Jurkat, Clone E6-1 (cell line): ENCODE data around the gene SLC9C2. TPM values are rescaled to one million over a fixed set of nuclear protein-coding genes. Genes with fewer than 3 reads are reported as not detected.
"Not testable (repeated sequence)": the region's sequence is repeated elsewhere in the genome, so short reads cannot be mapped to it uniquely, and the experiment has no call there.

Source experiments
- DNase-seq: peaks from one replicate; pipeline ENCODE4 v3.0.0-alpha.2; 2011; ENCODE audit warnings: low read depth, low spot score
- H3K4me3 ChIP-seq: 2 replicates; pipeline ENCODE4 v1.5.1; 2011; ENCODE audit warnings: mild to moderate bottlenecking, low read length, control low read depth, moderate library complexity
- polyA plus RNA-seq: library from polyadenylated mRNA; unstranded; fragments of >200 nt; gene quantifications from one replicate; pipeline ENCODE4 v1.2.1, GENCODE V29; 2012; ENCODE audit warnings: missing spikeins; ENCODE audit not compliant: insufficient read length, insufficient read depth

SLC9C2 gene
- polyA plus RNA-seq = not detected

GRCh38 chr1:173603056-173603591 is at the start of gene SLC9C2:
Gene SLC9C2, minus strand, starts transcription at chr1:173603072. Its CDS starts 1,296 bp downstream, at chr1:173601776.
- no peak within 1 kb of the TSS for H3K4me3 ChIP-seq
- DNase-seq = no peak

GRCh38 chr1:173648880-173649605 is 46.2 kb upstream of the SLC9C2 start:
- DNase-seq = no peak
- no peak overlapping the region for H3K4me3 ChIP-seq

DNA sequence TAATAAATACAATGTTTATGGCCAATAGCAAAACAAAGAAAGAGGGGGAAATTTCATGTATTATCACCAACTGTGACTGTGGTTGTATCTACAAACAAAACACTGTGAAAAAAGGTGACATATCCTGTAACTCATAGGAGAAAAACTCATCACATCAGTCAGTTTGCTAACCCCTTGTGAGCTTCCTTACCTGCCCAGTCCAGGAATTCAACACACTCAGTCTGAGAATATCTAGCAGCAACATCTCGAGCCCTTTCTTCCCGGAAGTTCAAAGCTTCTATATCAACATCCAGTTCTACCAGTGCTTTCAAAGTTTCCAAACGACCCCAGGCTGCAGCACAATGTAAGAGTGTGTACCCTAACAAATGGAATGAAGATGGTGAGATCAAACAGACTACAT is 43.8 kb upstream of the SLC9C2 start:
- no peak overlapping the region for H3K4me3 ChIP-seq
- no peak for DNase-seq

DNA sequence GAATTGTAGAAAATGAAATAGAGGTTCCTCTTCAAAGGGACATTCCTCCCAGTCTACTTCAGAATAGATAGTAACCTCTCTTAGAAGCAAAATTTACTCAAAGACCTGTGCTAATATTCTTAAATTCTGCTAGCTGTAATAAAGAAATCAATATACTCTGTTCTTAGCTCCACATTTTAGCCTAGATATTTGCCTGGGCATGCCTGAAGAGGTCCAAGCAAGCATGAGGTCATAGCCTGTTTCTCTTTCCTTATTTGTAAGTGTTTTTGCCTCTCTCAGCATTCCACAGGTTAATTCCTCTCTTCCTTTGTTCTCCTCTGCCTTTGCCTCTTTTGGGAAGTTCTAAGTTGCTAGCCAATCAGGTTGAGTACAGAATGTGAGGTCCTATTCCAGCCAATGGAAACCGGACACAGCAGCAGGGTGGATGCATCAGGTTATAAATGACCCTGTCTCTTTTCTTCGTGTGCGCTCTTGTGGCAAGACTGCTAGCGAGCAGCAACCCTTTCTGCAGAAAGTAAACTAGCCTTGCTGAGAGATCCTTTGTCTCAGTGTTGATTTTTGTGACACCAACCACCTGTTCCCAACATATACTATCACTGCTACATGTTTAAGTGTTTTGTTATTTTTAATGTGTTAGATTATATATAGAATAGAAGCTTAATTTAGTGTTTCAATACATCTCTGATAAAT is 39.7 kb upstream of the SLC9C2 start:
- DNase-seq, H3K4me3 ChIP-seq: not testable (repeated sequence)

DNA sequence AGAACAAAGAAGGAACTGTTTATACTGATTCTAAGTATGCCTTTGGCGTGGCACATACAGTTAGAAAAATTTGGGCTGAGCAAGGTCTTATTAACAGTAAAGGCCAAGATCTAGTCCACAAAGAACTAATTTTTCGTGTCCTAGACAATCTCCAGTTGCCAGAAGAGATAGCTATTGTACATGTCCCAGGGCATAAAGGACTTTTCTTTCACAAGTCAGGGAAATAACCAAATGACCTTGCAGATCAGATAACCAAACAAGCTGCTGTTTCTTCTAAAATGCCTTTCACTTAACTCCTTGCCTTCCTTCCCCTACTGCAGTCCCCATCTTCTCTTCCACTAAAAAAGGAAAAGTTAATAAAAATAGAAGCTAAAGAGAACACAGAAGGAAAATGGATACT is 36.2 kb upstream of the SLC9C2 start:
- DNase-seq = no peak
- H3K4me3 ChIP-seq = no peak overlapping the region

GRCh38 chr1:173638043-173639021 is 35.5 kb upstream of the SLC9C2 start:
- DNase-seq = no peak
- no peak overlapping the region for H3K4me3 ChIP-seq

GRCh38 chr1:173637236-173638042 is 34.6 kb upstream of the SLC9C2 start:
- not testable (repeated sequence) for H3K4me3 ChIP-seq, DNase-seq

- DNase-seq = no peak
- H3K4me3 ChIP-seq = no peak within 1 kb of the TSS
Observed at GRCh38 chr1:173635116-173635515, 32.2 kb upstream of the SLC9C2 start, which contains the start of gene TEX50. Gene TEX50, plus strand, starts transcription at chr1:173635338. Its CDS starts 184 bp downstream, at chr1:173635522.

DNA sequence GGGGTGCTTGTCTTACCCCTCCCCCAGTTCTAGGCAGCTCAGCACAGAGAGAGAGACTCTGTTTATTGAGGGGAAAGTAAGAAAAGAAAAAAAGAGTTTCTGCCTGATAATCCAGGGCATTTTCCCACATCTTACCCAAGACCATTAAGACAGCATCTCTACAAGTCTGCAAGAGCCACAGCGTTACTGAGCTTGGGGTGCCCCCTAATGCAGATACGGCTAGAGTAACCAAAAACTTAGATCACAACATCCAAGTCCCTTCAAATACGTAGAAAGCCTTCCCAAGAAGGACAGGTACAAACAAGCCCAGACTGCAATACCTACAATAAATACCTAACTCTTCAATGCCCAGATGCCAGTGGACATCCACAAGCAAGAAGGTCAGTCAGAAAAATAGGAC is 26.0 kb upstream of the SLC9C2 start:
- DNase-seq = no peak
- H3K4me3 ChIP-seq = no peak overlapping the region

DNA sequence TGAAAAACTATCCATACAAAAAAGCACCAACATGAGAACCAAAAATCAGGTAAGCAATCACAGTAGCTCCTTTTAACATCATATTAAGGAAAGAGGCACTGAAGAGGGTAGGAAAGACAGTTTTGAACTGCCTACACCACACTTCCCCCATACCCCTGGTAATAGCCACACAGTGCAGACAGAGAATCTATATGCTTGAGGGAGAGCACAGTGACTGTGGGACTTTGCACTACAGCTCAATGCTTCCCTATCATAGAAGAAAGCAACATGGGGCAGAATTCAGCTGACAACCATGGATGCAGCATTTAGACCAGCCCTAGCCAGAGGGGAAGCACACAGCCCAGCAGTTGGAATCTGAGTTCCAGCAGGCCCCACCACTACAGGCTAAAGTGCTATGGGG is 24.4 kb upstream of the SLC9C2 start:
- no peak overlapping the region for H3K4me3 ChIP-seq
- DNase-seq = no peak

DNA sequence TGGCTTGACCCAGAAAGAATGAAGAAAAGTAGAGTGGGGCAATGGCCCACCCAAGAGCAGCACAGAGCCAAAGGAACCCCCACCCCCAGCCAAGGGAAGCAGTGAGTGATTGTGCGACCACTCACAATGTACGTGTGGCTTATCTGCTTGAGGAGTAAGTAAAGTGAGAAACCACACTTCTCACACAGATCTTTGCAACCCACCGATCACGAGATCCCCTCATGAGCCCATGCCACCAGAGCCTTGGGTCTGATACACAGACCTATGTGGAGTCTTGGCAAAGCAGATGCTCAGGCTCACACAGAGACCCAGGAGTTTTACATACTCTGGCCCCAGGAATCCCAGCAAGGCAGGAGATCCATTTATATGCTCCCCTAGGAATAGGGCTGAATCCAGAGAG is 14.0 kb upstream of the SLC9C2 start:
- DNase-seq = no peak
- no peak overlapping the region for H3K4me3 ChIP-seq

DNA sequence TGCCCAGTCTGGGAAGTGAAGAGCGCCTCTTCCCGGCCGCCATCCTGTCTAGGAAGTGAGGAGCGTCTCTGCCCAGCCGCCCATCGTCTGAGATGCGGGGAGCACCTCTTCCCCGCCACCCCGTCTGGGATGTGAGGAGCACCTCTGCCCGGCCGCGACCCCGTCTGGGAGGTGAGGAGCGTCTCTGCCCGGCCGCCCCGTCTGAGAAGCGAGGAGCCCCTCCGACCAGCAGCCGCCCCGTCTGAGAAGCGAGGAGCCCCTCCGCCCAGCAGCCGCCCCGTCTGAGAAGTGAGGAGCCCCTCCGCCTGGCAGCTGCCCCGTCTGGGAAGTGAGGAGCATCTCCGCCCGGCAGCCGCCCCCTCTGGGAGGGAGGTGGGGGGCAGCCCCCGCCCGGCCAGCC is 10.2 kb upstream of the SLC9C2 start:
- H3K4me3 ChIP-seq, DNase-seq: not testable (repeated sequence)

DNA sequence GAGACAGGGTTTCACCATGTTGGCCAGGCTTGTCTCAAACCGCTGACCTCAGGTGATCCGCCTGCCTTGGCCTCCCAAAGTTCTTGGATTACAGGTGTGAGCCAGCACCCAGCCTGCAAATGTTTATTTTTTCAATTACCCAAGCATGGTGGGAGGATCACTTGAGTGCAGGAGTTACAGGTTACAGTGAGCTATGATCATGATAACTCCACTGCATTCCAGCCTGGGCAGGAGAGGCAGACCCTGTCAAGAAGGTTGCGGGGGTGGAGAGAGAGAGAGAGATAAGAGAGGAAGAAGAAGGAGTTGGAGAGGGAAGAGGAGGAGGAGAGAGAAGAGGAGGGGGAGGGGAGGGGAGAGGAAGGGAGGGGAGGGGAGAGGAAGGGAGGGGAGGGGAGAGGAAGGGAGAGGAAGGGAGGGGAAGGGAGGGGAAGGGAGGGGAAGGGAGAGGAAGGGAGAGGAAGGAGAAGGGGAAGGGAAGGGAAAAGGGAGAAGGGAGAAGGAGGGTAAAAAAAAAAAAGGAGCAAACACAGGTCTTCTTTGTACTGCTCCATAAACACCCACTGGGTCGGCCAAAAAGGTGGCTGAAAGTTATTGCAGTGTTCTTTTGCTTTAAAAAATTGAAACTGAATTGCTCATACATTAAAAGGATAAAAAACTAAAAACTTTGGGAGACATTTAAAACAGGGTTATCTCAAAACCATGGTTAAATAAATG is 5.8 kb upstream of the SLC9C2 start:
- no peak overlapping the region for H3K4me3 ChIP-seq
- no peak for DNase-seq

DNA sequence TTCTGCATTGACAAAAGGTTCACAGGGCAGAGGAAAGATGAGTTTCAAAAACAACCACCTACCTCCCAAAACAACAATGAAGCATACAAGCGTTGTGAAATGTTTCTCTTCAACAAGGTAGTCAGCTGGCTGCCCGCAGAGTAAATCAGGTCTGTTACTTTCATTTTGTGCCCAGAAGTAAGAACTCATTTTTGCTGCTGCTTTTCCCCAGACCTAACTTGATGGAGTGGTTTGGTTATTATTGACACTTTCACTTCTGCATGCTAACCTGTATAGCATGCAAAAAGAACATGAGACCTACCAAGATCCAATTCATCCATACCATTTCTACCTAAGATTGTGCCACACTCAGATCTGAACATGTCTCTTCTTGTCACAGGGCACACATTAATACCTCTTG is 1.3 kb downstream of the SLC9C2 start:
- H3K4me3 ChIP-seq = no peak overlapping the region
- DNase-seq = no peak

GRCh38 chr1:173596097-173596825 is 6.6 kb downstream of the SLC9C2 start:
- H3K4me3 ChIP-seq = no peak overlapping the region
- DNase-seq = no peak

GRCh38 chr1:173591138-173591537 is 11.7 kb downstream of the SLC9C2 start:
- not testable (repeated sequence) for DNase-seq, H3K4me3 ChIP-seq

DNA sequence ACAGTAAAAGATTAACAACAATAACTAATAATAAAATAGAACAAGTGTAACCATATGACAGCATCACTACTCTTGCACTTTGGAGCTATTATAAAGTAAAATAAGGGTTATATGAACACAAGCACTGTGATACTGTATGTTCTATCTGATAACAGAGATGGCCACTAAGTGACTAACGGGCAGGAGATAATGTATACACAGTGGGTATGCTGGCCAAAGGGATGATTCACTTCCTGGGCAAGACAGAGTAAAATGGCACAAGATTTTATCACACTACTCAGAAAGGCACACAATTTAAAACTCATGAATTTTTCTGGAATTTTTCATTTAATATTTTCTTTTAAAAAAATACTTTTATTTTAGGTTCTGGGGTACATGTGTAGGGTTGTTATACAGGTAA is 12.3 kb downstream of the SLC9C2 start:
- H3K4me3 ChIP-seq = no peak overlapping the region
- DNase-seq = no peak
